ENCODE data around the gene AHNAK. TPM values are rescaled to one million over a fixed set of nuclear protein-coding genes. Genes with fewer than 3 reads are reported as not detected.
A peak's percentile ranks its signal among the peaks of the same experiment; 100 is the strongest.

The AHNAK gene
- total RNA-seq, 1 donor from 2014 or later = 14.9 TPM

DNA sequence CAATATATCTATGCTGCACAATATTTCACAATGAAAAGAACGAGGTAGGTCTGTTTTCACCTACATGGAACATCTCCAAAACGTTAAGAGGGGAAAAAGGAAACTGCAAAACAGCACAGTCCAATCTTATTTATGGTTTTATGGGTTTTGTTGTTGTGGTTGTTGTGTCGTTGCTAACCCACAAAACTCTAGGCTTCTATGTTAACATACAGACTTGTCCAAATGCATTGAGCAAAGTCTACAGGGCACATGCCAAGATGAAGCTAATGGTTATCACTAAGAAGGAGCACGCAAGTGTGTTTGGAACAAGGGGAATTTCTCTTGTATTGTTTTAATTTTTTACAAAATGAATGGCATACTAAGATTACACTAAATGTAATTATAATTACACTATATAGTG, 48.6 kb downstream of the AHNAK start:
- Histone ChIP-seq H3K9me3 (ENCODE audit: low read depth) (no peaks in the 10 kb centered on the region), H3K4me3 (no peak overlapping the region), H3K9ac (no peak overlapping the region), H2AFZ (replicated peaks) (no peak overlapping the region), H3K4me1 (peaks cover 22% of the 10 kb centered on the region), H3K79me2 (ENCODE audit: low read depth) (no peaks in the 10 kb centered on the region), H3F3A (ENCODE audit: low read depth) (peaks cover 18% of the 10 kb centered on the region), H3K27me3 (no peaks in the 10 kb centered on the region), H4K20me1 (ENCODE audit: low read depth) (no peaks in the 10 kb centered on the region), H3K27ac (no peak overlapping the region), H3K4me2 (no peak overlapping the region), H3K36me3 (no peaks in the 10 kb centered on the region)
- peaks cover 39% of the 10 kb centered on the region for H3K4me1 Mint-ChIP-seq
- no peak for DNase-seq (ENCODE audit: low spot score)
- no peak overlapping the region for H3K4me3 Mint-ChIP-seq
- H3K9me3 Mint-ChIP-seq = no peaks in the 10 kb centered on the region
- H3K36me3 Mint-ChIP-seq = no peaks in the 10 kb centered on the region
- peaks cover 8% of the 10 kb centered on the region for H3K27me3 Mint-ChIP-seq (ENCODE audit: insufficient read depth, low read depth)
- no peak for TF ChIP-seq CTCF (IDR thresholded peaks at IDR 0.05)
- no peak for TF ChIP-seq EZH2phosphoT487 (IDR thresholded peaks at IDR 0.05)
- TF ChIP-seq EZH2 (IDR thresholded peaks at IDR 0.05) = no peak
- no peak overlapping the region for H3K27ac Mint-ChIP-seq

DNA sequence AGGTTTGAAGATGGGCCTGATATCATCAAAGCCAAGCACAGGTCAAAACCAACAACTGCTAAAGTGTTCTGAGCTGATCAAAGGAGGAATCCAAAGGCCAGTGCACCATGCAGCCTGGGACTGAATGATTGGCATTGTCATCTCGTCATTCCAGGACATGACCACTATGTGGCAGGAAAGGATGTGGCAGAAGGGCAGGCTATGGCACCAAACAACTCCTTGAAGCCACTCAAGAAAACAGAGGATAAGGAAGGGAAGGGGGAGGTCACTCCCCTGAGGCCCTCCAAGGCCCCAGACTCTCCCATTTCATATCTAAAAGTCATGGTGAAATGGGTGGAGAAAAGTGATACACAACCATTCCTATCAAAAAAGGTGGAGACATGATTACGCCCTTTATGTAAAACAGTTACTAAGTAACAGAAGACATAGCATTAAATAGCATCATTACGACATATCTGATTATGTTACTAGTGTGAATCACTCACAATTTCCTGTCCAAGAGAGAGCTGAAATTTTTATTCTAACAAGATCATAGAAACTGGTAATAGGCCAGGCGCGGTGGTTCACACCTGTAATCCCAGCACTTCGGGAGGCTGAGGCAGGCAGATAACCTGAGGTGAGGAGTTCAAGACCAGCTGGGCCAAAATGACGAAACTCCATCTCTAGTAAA, 49.3 kb downstream of the AHNAK start:
- Histone ChIP-seq H3K4me3 (no peak overlapping the region), H3K27me3 (no peaks in the 10 kb centered on the region), H3K9me3 (ENCODE audit: low read depth) (no peaks in the 10 kb centered on the region), H2AFZ (replicated peaks) (no peak overlapping the region), H4K20me1 (ENCODE audit: low read depth) (no peaks in the 10 kb centered on the region), H3K27ac (no peak overlapping the region), H3K36me3 (no peaks in the 10 kb centered on the region), H3K9ac (no peak overlapping the region), H3K4me1 (peaks cover 22% of the 10 kb centered on the region), H3F3A (ENCODE audit: low read depth) (peaks cover 11% of the 10 kb centered on the region), H3K79me2 (ENCODE audit: low read depth) (no peaks in the 10 kb centered on the region), H3K4me2 (no peak overlapping the region)
- Mint-ChIP-seq H3K27me3 (ENCODE audit: insufficient read depth, low read depth) (peaks cover 8% of the 10 kb centered on the region), H3K4me1 (peaks cover 32% of the 10 kb centered on the region), H3K9me3 (no peaks in the 10 kb centered on the region), H3K36me3 (no peaks in the 10 kb centered on the region), H3K27ac (peak overlapping the region; percentile 26), H3K4me3 (no peak overlapping the region)
- peak; percentile 74 for DNase-seq (ENCODE audit: low spot score)
- TF ChIP-seq CTCF (IDR thresholded peaks at IDR 0.05) (peak; percentile 59), EZH2phosphoT487 (IDR thresholded peaks at IDR 0.05) (no peak)

- Mint-ChIP-seq H3K4me3 (no peak overlapping the region), H3K27me3 (ENCODE audit: insufficient read depth, low read depth) (peaks cover 11% of the 10 kb centered on the region), H3K9me3 (no peaks in the 10 kb centered on the region), H3K4me1 (peaks cover 26% of the 10 kb centered on the region), H3K27ac (peak overlapping the region; percentile 26), H3K36me3 (no peaks in the 10 kb centered on the region)
- peaks cover 6% of the 10 kb centered on the region for H3F3A ChIP-seq (ENCODE audit: low read depth)
- TF ChIP-seq CTCF (IDR thresholded peaks at IDR 0.05) = no peak
- TF ChIP-seq EZH2 (IDR thresholded peaks at IDR 0.05) = no peak
- no peak for TF ChIP-seq EZH2phosphoT487 (IDR thresholded peaks at IDR 0.05)
- no peaks in the 10 kb centered on the region for H3K79me2 ChIP-seq (ENCODE audit: low read depth)
- DNase-seq (ENCODE audit: low spot score) = no peak
- peaks cover 17% of the 10 kb centered on the region for H3K4me1 ChIP-seq
- H3K27me3 ChIP-seq = no peaks in the 10 kb centered on the region
- H3K9ac ChIP-seq = no peak overlapping the region
- H4K20me1 ChIP-seq (ENCODE audit: low read depth) = no peaks in the 10 kb centered on the region
- H3K4me3 ChIP-seq = no peak overlapping the region
- H2AFZ ChIP-seq (replicated peaks) = no peak overlapping the region
- no peak overlapping the region for H3K27ac ChIP-seq
- no peak overlapping the region for H3K4me2 ChIP-seq
- H3K36me3 ChIP-seq = no peaks in the 10 kb centered on the region
- H3K9me3 ChIP-seq (ENCODE audit: low read depth) = no peaks in the 10 kb centered on the region
Observed at GRCh38 chr11:62496676-62497075, 49.9 kb downstream of the AHNAK start.
